Kidney glomerular epithelial cell (primary cell): ENCODE results near the gene SVIL.
A peak's percentile ranks its signal among the peaks of the same experiment; 100 is the strongest.
"Not testable (repeated sequence)": the region's sequence is repeated elsewhere in the genome, so short reads cannot be mapped to it uniquely, and the experiment has no call there.

Experiments
- DNase-seq: peaks from one replicate; lab custom pipeline; 2025; lab: John Stamatoyannopoulos, UW

SVIL gene

DNA sequence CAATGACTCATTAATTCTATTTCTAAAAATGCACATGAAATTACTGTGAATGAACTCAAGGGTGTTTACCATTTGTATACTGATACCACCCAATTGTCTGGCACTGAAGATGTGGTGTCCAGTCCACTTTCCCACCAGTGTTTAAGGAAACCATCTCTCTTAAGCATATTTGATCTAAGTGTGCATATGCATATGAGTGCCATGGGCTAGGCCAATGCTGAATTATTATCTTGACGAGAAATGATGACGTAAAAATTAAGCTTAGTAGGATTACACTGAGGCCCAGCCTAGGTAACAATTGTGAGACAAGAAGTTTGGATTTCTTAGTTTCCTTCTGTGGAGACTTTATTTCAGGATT is 59.7 kb downstream of the SVIL start:
- no peak for DNase-seq

DNA sequence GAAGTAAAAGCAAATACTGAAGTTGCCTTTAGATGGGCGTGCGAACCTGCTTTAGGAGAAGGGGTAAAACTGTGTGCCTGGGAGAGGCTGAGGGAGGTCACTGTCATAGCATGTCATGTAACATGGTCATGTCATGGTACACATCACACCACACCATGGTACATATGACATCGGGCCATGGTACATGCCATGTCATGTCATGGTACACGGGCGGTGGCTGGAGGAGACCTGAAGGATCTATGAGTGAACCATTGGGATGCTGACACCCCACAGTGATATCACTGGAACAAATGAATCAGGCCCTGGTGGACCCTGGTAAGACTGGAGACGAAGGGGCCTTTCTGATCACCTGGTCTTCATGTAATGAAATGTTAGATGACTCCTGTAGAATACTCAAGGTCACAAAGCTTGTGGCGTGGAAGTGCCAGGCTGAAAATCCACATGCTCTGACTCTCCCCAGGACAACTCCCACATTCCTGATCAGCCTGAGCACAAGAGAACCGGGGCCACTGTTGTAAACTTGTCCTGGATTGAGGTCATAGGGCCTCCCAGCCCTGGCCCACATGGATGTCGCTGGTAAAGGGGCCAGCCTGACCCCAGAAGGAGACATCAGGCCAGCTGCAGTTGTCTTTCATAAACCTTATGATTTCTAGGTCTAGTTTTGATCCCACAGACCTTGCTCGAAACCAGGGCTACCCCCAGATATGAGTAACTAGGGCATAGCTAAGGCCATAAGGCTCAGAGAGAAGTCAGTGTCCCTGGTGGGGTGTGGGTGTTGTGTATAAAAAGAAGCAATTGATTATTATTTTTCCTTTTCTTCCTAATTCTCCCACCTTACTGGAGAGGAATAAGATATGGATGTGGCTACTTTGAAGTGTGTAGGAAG is 60.3 kb downstream of the SVIL start:
- not testable (repeated sequence) for DNase-seq

DNA sequence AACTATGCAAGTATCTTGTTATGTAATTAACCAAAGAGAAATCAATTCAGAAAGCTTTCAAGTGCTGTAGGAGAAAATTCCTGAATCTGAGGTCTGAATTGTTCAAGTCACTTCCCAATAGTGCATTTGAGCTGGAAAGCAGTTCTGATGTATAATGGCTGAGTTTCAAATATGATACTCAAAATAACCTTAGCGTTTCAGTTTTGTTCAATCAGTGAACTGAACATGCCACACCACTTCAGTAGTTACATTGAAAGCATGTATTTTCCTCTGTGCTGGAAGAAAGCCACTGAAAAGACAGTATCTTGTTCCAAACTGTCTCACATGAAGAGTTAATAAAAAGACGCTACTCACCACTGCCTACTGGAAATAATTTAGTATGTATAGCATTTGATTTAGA is 64.5 kb downstream of the SVIL start:
- DNase-seq: not testable (repeated sequence)

DNA sequence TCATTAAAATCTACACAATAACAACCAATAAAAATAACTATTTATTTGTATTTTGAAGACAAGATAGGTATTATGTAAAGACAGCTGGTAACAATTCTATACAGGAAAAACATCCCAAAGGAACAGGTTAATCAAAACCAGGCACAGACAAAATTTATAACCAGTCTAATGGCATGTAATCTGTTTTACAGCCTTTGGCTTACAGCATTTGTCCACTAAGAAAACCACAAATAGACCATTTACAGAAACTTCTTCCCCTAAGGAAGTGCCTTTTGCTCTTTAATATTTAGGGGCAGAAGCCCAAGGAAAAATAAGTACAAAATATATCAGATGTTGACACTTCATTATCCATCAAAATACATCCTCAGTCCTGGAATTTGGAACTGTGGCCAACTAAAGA is 65.0 kb downstream of the SVIL start:
- no peak for DNase-seq

DNA sequence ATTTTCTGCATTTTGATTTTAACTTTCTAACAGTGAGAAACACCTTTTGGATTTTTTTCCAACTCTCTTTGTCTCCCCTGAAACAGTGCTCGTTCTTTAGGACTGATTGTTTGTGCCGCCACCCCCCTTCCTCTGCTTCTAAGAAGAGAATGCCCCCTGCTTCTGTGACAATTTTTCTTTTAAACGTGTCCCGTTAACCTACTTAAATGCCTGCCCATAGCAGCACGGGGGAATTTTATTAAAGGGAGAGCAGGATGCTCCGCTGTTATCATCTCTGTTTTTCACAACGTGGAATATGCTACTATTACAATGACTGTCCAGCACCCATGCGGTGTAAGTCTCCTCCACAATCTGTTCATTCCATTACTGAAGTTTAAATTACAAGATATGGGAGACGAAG is 67.8 kb downstream of the SVIL start:
- no peak for DNase-seq

DNA sequence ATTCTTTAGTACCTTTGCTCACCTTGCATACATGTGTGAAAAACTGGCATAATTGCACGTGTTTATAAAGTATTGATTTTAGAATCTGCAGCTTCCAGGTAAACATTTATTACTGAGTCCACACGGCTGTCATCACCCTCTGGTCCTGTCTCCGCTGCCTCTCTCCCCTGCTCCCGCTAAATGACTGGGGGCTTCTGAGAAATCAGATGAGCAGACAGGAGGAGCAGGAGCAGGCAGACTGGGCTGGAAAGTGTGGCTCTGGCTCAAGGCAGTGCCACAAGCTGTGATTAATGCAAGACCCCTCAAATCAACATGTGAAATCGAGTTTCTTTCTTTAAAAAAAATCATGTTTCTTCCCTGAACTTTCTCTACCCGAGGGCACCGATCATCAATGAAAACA is 68.6 kb downstream of the SVIL start:
- not testable (repeated sequence) for DNase-seq

DNA sequence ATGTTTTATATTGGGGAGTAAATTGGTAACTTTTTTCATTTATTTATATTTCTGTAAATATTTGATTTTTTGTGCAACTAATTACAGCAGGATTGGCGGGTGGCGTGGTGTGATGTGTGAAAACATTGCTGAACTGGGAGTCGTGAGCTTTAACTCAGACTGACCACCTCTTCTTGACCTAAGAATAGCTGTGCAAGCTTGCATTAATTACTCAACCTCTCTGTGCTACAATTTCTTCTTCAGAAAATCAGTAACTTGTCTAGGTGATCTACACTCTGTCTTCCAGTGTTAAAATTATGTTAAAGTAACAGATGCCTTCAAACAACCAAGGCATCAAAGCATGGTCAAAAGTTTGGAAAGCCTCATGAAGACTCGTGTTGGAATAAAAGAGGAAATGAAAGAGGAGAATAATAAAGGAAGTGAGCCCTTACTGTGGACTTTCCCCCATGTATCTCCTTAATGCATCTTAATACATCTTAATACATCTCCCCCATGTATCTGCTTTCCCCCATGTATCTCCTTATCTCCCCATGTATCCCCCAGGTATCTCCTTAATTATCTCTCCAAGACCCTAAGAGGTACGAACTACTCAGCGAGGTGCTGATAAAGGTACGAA is 71.2 kb downstream of the SVIL start:
- DNase-seq: no peak

DNA sequence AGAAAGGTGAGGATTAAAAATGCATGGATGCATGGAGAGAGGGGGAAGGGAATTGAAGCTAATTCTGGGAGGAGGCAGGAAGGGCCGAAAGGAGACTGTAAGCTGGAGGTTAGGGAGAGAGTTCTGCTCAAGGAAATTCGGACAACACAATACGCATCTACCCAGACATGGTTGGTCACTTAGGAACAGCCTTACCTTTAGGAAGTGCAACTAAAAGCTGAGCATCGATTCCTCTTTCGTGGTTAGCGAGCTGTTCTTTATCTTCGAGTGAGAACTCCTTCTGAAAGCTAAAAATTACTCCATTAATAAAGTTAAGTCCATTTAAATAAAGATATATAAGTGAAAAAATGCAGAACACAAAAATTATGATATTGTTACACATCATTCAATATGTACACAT is 71.8 kb downstream of the SVIL start:
- DNase-seq: not testable (repeated sequence)

DNA sequence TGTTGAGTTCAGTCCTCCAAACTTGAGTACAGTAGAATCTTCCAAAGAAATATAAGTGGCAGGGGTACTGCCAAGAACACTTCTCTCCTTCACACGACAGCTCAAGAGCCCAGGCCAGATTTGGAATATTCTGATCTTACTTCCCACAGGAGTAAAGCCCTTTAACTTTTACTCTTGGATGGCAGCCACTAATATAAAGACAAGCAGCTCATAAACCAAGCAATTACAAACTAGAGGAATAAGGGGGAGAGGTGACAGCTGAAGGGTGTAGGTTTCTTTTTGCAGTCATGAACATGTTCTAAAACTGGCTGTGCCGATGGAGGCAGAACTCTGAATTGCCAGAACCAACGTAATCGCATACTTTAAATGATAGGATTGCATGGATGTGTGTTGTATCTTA is 74.8 kb downstream of the SVIL start:
- DNase-seq: no peak

DNA sequence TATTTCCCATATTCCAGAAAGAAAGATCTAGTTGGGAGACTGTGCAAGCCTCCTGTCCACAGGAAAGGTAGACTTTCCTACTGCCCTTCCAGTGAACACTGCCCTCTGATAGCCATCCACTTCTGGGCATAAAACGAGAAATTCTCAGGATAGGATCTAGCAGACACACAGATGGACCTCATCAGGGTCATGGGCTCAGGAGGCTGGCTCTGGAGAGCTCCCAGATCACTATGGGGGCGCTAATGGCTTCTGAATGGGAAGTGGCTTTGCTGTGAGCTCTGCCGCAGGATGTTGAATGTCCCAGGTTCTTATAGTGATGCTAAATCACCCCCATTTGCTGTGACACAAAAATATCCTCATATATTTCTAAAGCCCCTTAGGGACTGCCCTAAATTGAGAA is 77.1 kb downstream of the SVIL start:
- no peak for DNase-seq

DNA sequence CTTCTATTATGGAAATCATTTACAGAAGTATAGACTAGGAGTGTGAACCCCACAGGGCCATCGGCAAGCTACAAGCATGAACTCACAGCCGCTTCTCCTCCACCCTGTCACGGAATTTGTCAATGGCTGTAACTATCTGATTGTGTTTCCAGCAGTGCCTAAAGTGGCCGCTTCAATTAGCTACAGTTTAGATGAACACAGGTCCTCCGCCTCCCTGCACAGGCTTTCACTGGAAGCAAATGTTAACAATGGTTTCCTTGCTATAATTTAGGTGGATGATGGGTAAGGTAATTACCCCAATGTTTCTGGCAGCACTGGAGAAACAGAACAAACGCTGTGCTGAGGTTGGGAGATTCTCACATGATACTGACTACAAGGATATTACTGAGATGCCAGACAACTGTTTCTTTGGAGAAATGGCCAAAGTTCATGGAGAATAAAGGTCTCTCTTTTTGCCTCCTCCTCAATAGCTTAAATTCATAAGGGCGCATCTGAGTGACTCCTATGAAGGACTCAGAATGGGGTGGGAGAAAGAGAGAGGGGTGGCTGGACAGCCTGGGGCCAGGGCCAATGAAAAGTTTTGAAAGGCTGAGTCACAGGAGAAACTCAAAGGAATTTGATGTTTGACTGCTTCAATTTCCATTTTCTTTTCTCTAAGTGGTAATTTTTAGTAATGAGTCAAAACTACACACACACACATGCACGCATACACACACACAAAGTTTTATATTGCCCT is 78.9 kb downstream of the SVIL start:
- peak; percentile 81 for DNase-seq

DNA sequence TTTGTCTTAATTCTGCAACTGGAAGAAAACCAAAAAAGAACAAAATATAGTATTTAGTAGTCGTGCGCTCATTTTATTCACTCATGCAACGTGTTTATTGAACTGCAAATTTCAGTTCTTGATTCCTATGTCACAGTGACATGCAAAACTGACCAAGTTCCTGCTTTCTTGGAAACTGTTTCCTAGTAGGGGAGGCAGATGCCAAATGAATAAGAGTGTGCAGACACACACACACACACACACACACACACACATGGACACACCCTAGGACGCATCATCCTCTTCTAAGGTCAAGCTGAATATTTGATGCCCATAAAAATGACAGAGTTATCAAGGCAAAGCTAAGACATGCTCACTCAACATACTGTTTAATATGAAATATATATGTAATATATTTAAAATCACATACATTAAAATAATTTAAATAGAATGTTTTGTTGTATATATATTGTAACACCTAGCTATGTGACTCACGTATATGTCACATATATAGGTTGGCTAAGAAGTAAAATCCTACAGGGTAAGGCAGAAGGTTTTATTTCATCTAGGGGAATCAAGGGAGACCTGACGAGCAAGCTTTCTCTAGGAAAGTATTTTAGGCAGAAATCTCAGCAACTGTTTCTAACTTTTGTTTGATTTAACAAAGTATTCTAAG is 79.6 kb downstream of the SVIL start:
- no peak for DNase-seq

DNA sequence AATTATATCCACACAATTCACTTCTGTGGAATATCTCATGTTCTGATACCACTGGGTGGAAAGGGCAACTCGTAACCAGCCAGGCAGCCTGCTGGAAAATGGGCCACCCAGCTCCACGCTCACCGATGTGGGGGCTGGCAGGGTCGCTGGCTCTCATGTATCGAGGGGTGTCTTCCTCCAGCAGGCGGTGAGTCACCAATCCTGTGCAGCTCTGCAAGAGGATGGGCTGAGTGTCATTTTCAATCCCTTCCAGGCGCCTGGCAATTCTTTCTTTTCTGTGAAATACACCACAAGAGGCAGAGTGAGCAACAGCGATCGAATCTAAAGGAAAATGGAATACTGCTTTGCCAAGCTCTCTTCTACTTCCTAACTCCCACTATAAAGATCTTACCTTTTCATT is 80.1 kb downstream of the SVIL start:
- DNase-seq: no peak

DNA sequence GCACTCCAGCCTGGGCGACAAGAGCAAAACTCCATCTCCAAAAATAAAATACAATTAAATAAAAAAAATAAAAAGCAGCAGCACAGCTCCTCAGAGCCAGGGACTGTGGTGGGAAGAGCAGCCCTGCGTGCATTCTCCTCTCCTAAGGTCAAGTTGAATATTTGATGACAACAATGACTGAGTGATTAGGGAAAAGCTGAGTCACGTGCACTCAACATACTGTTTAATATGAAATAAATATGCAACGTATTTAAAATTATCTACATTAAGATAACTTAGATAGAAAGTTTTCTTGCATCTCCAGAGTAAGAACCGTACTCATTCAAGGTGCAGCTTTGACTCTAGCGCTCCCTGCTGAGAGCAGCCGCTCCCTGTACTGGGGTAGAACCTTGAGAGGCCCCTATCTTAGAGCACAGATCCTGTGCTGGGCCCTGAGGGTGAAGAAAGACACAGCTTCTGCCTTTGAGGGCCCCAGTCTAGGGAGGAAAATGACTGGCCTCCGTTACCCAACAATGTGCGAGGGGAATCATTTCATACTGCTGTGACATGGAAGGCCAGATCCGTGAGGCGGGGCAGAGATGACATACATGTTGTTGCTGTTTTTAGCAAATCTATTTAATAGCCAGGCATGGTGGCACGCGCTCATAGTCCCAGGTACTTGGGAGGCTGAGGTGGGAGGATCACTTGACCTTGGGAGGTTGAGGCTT is 81.1 kb downstream of the SVIL start:
- no peak for DNase-seq

DNA sequence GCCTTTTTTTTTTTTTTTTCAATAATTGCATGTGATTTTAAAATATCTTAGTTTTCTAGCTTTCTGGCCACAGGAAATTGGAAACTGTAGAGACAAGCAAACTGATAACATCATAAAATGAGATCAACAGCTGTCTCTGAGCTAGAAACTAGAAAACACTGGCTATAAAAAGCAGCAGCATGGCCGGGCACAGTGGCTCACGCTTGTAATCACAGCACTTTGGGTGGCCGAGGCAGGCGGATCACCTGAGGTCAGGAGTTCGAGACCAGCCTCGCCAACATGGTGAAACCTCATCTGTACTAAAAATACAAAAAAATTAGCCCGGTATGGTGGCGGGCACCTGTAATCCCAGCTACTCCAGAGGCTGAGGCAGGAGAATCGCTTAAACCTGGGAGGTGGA is 81.7 kb downstream of the SVIL start:
- not testable (repeated sequence) for DNase-seq

DNA sequence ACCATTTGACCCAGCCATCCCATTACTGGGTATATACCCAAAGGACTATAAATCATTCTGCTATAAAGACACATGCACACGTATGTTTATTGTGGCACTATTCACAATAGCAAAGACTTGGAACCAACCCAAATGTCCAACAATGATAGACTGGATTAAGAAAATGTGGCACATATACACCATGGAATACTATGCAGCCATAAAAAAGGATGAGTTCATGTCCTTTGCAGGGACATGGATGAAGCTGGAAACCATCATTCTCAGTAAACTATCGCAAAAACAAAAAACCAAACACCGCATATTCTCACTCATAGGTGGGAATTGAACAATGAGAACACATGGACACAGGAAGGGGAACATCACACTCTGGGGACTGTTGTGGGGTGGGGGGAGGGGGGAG is 85.3 kb downstream of the SVIL start:
- DNase-seq: not testable (repeated sequence)

DNA sequence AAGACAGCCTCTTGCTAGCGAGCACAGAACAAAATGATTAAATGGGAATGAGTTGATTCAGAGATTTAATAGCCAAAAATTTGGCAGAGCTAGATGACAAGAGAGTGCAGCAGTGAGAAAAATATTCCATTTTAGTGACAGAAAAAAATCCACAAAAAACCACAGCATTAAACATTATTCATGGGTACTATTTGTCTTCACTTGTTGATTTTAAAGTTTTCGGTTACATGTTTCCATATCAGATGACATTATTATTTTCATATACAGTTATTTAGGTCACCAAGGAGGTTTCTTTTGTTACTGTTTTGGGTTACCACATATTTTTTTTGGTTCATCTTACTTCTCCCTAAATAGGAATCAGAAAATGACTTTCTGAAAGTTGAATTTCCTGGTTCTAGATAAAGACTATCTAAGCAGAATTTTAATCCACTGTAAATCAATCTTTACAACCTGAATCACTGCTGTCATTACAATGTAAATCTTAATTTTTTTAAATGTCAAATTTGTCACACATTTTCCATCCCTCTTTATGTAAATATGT is 87.9 kb downstream of the SVIL start:
- no peak for DNase-seq

DNA sequence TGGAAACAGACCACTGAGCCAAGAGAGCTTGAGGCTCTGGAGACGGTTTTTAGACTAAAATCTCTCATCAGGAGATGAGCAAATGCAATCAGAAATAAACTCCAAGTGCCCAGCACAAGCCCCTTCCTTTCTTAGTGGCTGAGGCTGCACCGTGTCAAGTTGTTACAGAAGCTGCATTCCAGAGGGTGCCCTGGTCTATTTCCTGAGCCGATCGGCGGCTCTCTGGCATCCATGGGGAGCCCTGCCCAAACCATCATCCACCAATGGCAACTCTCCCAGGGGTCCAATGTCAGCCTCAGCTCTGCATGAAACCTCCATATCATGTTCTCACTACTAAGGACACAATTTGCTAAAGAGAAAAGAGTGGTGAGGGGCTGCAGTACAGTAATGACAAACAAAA is 89.6 kb downstream of the SVIL start:
- DNase-seq: no peak

DNA sequence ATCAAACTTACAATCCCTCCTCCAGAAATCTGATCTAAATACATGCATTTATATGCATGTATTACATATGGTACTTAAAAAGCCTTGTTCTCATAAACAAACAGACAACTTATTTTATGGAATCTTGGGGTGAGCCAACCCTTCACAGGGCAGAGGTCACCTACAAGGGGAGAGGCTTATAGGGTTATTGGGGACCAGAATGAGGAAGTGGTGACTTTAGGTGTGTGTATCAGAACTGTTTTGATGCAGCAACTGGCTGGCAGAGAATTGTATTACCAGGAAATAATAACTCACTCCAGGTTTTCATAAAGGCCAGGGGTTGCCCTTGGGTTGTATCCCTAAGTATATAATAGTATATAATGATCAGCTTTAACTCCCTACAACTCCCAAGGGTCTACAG is 91.1 kb downstream of the SVIL start:
- no peak for DNase-seq

DNA sequence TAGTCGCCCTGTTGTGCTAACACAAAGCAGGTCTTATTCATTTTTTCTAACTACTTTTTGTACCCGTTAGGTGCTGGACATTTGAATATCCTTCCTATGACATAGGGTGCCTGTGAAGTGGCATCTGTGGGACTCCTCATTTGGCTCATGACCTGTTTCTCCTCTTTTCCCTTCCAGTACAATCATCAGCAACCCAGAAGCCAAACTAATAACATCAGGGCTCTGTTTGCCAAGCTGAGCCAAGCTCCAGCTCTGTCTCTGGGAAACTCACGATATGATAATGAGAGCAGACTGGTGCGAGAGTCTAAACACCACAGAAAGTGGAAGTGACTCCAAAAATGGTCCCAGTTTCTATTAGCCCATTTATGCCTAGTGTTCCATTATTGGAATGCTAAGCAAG is 92.0 kb downstream of the SVIL start:
- no peak for DNase-seq

DNA sequence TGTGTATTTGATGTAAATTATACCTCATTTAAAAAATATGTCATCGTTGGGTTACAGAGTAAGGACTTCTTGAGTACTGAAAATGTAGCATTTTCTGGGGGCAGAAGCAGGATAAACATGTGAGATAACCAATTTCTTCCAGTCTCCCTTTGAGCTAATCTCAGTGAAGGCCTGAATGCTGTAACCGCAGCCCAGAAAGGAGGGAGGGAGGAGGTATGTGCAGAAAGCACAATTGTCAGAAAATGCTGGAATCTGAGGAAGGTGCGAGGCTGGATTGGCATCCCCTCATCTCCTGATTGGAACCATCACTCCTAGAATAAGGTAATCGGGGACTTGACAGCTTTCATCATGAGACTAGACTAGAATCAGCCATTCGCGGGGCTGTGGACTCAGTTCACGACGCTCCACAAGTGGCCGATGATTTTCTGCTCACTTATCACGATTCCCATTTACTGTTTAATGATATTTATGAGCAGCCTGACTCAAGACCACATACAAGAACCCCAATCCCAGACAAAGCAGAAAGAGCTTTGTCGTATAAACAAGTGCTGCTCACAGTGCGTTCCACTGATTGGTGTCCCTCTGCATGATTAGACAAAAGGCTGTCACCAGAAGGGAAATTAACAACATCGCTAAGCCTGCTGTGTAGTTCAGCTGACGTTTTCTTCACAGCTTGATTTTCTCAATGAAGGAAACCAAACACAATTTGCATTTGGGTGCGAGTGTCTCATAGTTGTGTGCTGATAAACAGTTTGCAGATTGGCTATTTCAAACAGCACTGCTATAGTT is 93.2 kb downstream of the SVIL start:
- DNase-seq: no peak
